ENCODE measurements around the gene CAND2.
A peak's percentile ranks its signal among the peaks of the same experiment; 100 is the strongest.
"Not testable (repeated sequence)": the region's sequence is repeated elsewhere in the genome, so short reads cannot be mapped to it uniquely, and the experiment has no call there.

Gene CAND2

GRCh38 chr3:12772462-12772861 is 24.0 kb upstream of the CAND2 start:
- DNase-seq = no peak

DNA sequence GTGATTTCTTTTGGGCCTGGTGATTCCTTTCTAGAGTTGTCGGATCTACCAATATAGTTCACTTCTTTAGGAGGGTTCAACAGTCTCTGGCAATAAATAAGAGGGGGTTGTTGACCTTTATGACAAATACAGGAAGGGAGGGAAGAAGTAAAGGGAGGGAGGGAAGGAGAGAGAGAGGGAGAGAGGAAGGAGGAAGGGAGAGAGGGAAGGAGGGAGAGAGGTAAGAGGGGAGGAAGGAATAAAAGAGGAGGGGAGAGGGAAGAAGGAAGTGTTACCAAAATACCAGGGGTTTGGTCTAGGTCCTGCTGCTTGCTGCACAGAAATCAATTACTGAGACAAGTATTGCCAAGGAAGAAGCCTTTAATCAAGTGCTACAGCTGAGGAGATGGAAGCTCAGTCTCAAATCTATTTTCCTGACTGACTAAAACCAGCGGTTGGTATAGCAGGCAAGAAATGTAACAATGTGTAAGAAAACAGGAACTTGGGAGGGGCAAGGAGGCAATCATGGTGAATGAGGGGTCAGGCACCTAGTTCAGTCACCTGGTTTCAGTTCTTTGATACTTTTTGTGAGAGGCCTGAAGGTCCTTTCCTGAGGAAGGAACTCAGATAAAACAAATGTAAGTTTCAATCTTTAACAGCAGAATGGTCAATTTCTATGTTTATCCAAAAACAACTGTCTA is 23.3 kb upstream of the CAND2 start:
- no peak for DNase-seq

GRCh38 chr3:12773710-12774086 is 22.8 kb upstream of the CAND2 start:
- DNase-seq = no peak

DNA sequence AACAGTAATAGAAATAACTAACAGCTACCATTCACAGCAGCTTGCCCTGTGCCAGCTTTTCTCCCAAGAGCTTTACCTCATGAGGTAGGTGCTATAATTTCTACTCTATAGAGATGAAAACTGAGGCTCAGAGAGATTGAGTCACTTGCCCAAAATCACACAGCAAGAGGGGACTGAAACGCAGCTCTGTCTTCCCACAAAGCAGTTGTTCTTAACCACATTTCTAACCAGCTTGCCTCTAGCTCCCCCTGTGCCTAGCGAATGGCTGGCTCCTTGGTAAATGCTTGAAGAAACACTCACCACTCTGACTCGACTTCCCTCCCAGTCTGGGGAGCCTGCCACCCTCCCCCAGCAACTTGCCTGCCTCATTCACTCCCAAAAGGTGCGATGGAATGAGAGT is 21.9 kb upstream of the CAND2 start:
- no peak for DNase-seq

DNA sequence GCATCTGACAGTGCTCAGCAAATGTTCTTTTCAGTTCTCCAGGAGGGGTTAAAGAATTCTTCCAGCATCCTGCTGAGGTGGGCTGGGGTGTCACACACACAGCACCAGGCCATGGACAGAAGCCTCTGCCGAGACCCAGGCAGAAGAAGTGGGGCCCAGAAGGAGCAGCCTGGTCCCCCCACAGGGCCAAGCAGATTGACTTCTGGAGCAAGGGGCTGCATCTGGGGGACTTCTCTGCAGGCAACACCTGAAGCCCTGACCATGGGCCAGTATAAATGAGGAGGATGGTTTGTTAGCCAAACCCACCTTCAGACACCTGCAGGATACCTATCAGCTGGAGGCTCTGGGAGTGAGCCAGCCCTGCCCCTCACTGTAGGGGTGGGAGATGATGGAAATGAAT is 21.3 kb upstream of the CAND2 start:
- no peak for DNase-seq

GRCh38 chr3:12775970-12776369 is 20.5 kb upstream of the CAND2 start:
- DNase-seq = not testable (repeated sequence)

DNA sequence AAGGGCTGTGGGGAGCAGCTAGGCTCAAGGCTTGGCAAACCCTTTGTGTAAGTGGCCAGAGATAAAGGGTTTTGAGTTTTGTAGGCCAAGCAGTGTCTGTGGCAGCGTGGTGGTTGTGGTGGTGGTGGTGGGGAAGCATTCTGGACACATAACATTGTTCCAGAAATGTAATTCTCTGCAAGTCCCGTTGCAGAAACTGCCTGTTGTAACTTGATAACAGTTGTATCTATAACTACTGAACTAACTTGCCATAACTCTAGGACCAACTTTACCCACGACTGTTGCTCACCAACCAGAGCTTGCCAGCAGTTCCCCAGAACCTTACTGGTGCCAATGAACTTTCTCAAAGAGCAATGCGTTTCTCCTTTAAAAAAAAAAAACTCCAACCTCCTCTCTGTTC is 19.3 kb upstream of the CAND2 start:
- DNase-seq = no peak

DNA sequence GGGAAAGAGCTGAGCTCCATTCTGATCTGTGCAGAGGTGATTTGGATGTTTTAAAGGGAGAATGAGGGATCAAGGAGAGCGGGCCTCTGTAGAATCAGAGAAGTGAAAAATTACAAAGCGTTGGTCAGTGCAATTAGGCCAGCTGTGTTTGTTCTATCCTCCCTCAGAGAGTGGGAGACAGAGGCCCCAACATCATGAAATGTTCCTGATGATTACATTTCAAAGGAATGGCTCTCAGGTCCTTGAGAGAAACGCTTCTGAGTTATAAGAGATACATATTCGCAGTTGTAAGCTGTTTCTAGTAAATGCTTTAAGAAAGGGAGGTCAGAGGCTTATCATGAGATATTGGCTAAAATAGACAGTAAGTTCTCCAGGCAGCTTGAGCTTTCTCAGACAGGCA is 15.7 kb upstream of the CAND2 start:
- DNase-seq = no peak

- no peak for DNase-seq
Measured at GRCh38 chr3:12782172-12782815, 14.2 kb upstream of the CAND2 start.

- no peak for DNase-seq
Measured at GRCh38 chr3:12785096-12785495, 11.4 kb upstream of the CAND2 start.

DNA sequence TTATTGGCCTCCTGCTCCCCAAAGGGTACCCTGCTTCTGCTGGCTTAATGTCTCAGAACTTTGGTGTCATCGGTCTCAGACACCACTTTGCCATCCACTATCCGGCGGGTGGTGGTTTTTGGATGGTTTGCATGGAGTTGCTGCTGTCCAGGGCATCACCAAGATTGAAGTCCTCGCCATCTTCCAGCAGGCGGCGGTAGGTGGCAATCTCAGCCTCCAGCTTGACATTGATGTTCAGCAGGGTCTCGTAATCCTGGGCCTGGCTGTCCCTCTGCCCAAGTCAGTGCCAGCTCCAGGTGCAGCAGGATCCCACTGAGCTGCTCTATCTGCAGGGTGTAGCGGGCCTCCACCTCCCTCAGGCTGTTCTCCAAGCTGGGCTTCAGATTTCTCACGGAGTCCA is 9.1 kb upstream of the CAND2 start:
- DNase-seq = not testable (repeated sequence)

- not testable (repeated sequence) for DNase-seq
Measured at GRCh38 chr3:12787967-12788690, 8.4 kb upstream of the CAND2 start.

- no peak for DNase-seq
Measured at GRCh38 chr3:12791430-12791829, 5.0 kb upstream of the CAND2 start.

GRCh38 chr3:12793701-12794100 is 2.8 kb upstream of the CAND2 start:
- DNase-seq = no peak

- no peak for DNase-seq
Measured at GRCh38 chr3:12797124-12797891, 828 bp downstream of the CAND2 start.

GRCh38 chr3:12797892-12798558 is 1.5 kb downstream of the CAND2 start:
- no peak for DNase-seq

DNA sequence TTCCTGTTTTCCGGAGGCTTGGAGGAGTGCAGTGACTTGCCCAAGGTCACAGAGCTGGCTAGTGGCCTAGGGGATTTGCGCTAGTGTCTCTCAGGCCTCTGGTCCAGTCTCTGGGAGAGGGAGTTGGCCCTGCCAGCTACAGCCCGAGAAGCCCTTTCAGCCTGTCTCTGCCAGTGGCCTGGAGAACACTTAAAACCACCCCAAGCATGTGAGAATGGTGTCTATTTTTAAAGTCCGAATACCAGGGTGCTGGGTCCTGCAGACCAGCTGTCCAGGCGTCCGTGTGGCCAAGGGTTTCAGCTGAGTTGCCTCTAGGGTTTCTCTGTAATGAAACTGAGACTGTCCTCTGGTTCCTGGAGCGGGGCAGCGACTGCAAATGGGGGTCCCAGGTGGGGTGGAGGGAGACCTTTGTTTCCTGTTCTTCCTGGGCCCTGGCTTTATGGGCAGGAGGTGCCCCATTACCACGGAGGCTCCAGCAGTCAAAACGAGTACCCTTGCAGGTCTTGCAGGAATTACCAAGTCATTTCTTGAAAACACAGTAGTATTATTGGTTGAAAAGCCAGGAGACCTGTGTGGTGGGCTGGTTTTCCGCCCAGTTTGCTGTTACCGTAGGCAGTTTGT is 2.2 kb downstream of the CAND2 start:
- DNase-seq = peak; percentile 52

- DNase-seq = no peak
Measured at GRCh38 chr3:12799525-12800440, 3.3 kb downstream of the CAND2 start.

- no peak for DNase-seq
Measured at GRCh38 chr3:12803371-12803770, 6.9 kb downstream of the CAND2 start.

GRCh38 chr3:12807066-12807465 is 10.6 kb downstream of the CAND2 start:
- DNase-seq = no peak
